DMS 273 (cell line): ENCODE data around the gene TOP2A.
A peak's percentile ranks its signal among the peaks of the same experiment; 100 is the strongest.
"Not testable (repeated sequence)": the region's sequence is repeated elsewhere in the genome, so short reads cannot be mapped to it uniquely, and the experiment has no call there.

ENCODE experiments used
- DNase-seq: peaks from one replicate; lab custom pipeline; 2025; ENCODE audit not compliant: unreplicated experiment; lab: John Stamatoyannopoulos, UW

Gene TOP2A

GRCh38 chr17:40432864-40433528, 15.3 kb upstream of the TOP2A start:
- DNase-seq, result peak; percentile 64

- DNase-seq, result no peak
Measured at GRCh38 chr17:40431231-40431602, 13.5 kb upstream of the TOP2A start.

GRCh38 chr17:40430272-40431230, 12.9 kb upstream of the TOP2A start:
- DNase-seq, result no peak

GRCh38 chr17:40427002-40427491, 9.4 kb upstream of the TOP2A start:
- DNase-seq, result no peak

GRCh38 chr17:40425741-40426140, 8.0 kb upstream of the TOP2A start:
- peak; percentile 30 for DNase-seq

- DNase-seq, result peak; percentile 61
Measured at GRCh38 chr17:40422990-40423633, 5.4 kb upstream of the TOP2A start.

GRCh38 chr17:40419559-40420331, 2.0 kb upstream of the TOP2A start:
- no peak for DNase-seq

GRCh38 chr17:40418428-40418706, 671 bp upstream of the TOP2A start:
- no peak for DNase-seq

GRCh38 chr17:40417258-40417608, 463 bp downstream of the TOP2A start:
- peak; percentile 72 for DNase-seq

GRCh38 chr17:40416671-40417070, 1.0 kb downstream of the TOP2A start:
- DNase-seq, result no peak

GRCh38 chr17:40415390-40415789, 2.3 kb downstream of the TOP2A start:
- peak; percentile 62 for DNase-seq

GRCh38 chr17:40414312-40414711, 3.4 kb downstream of the TOP2A start:
- not testable (repeated sequence) for DNase-seq

- no peak for DNase-seq
Measured at GRCh38 chr17:40412880-40413279, 4.8 kb downstream of the TOP2A start.

- no peak for DNase-seq
Measured at GRCh38 chr17:40411821-40412220, 5.9 kb downstream of the TOP2A start.

GRCh38 chr17:40410082-40410481, 7.6 kb downstream of the TOP2A start:
- DNase-seq, result no peak

- not testable (repeated sequence) for DNase-seq
Measured at GRCh38 chr17:40409540-40409939, 8.2 kb downstream of the TOP2A start.

GRCh38 chr17:40407460-40407859, 10.2 kb downstream of the TOP2A start:
- no peak for DNase-seq

GRCh38 chr17:40404003-40404402, 13.7 kb downstream of the TOP2A start:
- no peak for DNase-seq

GRCh38 chr17:40402668-40403067, 15.0 kb downstream of the TOP2A start:
- no peak for DNase-seq

- peak; percentile 81 for DNase-seq
Measured at GRCh38 chr17:40399185-40399584, 18.5 kb downstream of the TOP2A start.

- DNase-seq, result not testable (repeated sequence)
Measured at GRCh38 chr17:40386555-40386954, 31.1 kb downstream of the TOP2A start.
